AG04449 (cell line): ENCODE measurements around the gene ELOVL7.
"Not testable (repeated sequence)": the region's sequence is repeated elsewhere in the genome, so short reads cannot be mapped to it uniquely, and the experiment has no call there.

Experiments
- CTCF ChIA-PET: fragments of 350-600 bp; formaldehyde crosslinking; extraction: SDS; loops from one replicate; lab custom pipeline; 2021; ENCODE audit warnings: antibody characterized with exemption; lab: Yijun Ruan, JAX
- POLR2A ChIA-PET: fragments of 400-600, 350-600 bp; formaldehyde crosslinking; extraction: SDS; loops from one replicate; lab custom pipeline; 2020; ENCODE audit warnings: antibody characterized with exemption, inconsistent platforms; lab: Yijun Ruan, JAX
- DNase-seq: peaks from one replicate; pipeline ENCODE4 v3.0.0-alpha.2; 2010; ENCODE audit warnings: low read depth, low spot score
- H3K4me3 ChIP-seq: 2 replicates; pipeline ENCODE4 v1.5.1; 2011; ENCODE audit warnings: low read depth, mild to moderate bottlenecking, control low read depth, low read length
- TF ChIP-seq, protein P1 (sequence below): IDR thresholded peaks from one replicate; pipeline ENCODE4 v1.5.1; 2011; ENCODE audit warnings: mild to moderate bottlenecking, moderate library complexity, low read length, control low read depth, inconsistent platforms; ENCODE audit not compliant: insufficient read depth; ENCODE audit errors: missing control alignments

The ELOVL7 gene

DNA sequence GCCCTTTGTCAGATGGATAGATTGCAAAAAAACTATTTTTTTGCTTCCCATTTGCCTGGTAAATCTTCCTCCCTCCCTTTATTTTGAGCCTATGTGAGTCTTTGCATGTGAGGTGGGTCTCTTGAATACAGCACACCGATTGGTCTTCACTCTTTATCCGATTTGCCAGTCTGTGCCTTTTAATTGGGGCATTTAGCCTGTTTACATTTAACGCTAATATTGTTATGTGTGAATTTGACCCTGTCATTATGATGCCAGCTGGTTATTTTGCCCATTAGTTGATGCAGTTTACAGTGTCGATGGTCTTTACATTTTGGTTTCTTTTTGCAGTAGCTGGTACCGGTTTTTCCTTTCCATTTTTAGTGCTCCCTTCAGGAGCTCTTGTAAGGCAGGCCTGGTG lies 131.1 kb downstream of the ELOVL7 start:
- CTCF ChIA-PET, result no interaction called here
- POLR2A ChIA-PET, result no interaction called here
- TF ChIP-seq, protein P1, sequence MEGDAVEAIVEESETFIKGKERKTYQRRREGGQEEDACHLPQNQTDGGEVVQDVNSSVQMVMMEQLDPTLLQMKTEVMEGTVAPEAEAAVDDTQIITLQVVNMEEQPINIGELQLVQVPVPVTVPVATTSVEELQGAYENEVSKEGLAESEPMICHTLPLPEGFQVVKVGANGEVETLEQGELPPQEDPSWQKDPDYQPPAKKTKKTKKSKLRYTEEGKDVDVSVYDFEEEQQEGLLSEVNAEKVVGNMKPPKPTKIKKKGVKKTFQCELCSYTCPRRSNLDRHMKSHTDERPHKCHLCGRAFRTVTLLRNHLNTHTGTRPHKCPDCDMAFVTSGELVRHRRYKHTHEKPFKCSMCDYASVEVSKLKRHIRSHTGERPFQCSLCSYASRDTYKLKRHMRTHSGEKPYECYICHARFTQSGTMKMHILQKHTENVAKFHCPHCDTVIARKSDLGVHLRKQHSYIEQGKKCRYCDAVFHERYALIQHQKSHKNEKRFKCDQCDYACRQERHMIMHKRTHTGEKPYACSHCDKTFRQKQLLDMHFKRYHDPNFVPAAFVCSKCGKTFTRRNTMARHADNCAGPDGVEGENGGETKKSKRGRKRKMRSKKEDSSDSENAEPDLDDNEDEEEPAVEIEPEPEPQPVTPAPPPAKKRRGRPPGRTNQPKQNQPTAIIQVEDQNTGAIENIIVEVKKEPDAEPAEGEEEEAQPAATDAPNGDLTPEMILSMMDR, result no peak
- no peak for DNase-seq
- no peak overlapping the region for H3K4me3 ChIP-seq

- H3K4me3 ChIP-seq, CTCF ChIA-PET, POLR2A ChIA-PET, DNase-seq: not testable (repeated sequence)
Observed at GRCh38 chr5:60711892-60712291, 132.2 kb downstream of the ELOVL7 start.

- TF ChIP-seq, protein P1, result no peak
- H3K4me3 ChIP-seq, result no peak overlapping the region
- ChIA-PET POLR2A (no interaction called here), CTCF (interaction anchor here (1.3 kb wide), 1 partner anchor 10 kb away, joined by 4 read pairs; the partner anchor contains the start of gene DEPDC1B)
- DNase-seq, result no peak
Observed at GRCh38 chr5:60710362-60710761, 133.7 kb downstream of the ELOVL7 start.

- POLR2A ChIA-PET, result no interaction called here
- CTCF ChIA-PET, result no interaction called here
- no peak for DNase-seq
- TF ChIP-seq, protein P1, result no peak
- no peak overlapping the region for H3K4me3 ChIP-seq
Observed at GRCh38 chr5:60705144-60705543, 138.9 kb downstream of the ELOVL7 start.

DNA sequence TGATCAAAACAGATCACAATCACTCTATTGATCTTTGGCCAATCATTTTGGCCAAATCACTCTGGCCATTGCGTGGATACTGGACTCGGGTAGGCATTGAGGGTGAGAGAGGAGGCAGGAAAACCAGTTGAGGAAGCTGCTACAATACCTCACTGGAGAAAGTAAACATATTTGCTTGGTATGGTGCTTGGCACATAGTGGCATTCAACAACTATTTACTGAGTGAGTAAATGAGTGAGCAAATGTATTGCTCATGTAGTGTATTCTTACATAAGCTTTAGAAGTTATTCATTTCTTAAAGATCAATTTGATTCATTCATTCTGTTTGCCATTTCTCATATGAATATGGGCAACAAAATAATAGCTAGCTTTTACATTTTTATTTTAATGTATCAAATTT lies 140.1 kb downstream of the ELOVL7 start:
- no peak for DNase-seq
- ChIA-PET POLR2A (no interaction called here), CTCF (no interaction called here)
- no peak overlapping the region for H3K4me3 ChIP-seq
- TF ChIP-seq, protein P1, result no peak
